Activated CD4-positive, alpha-beta T cell treated with anti-CD3 and anti-CD28 coated beads, Interleukin-2, amount 10 ng/mL, durations not matched to agents 7 days and 5 days (primary cell): ENCODE data around the gene DGKB. TPM values are rescaled to one million over a fixed set of nuclear protein-coding genes. Genes with fewer than 3 reads are reported as not detected.

Source experiments
- CTCF ChIA-PET: fragments of 350-600 bp; sonication (Branson Sonifier 250); formaldehyde crosslinking; loops from one replicate; lab custom pipeline; 2021; ENCODE audit warnings: antibody characterized with exemption; lab: Charles Lee
- POLR2A ChIA-PET: fragments of 350-600 bp; sonication (Branson Sonifier 250); formaldehyde crosslinking; loops from one replicate; lab custom pipeline; 2021; ENCODE audit warnings: antibody characterized with exemption; lab: Charles Lee
- DNase-seq: peaks from one replicate; pipeline ENCODE4 v3.0.0-alpha.2; 2020
- H3K27ac Mint-ChIP-seq: one replicate; pipeline ENCODE4 v1.8.0; 2021; ENCODE audit warnings: mild to moderate bottlenecking, moderate library complexity, mixed read lengths
- H3K27me3 Mint-ChIP-seq: one replicate; pipeline ENCODE4 v1.8.0; 2021; ENCODE audit warnings: mixed read lengths
- H3K36me3 Mint-ChIP-seq: one replicate; pipeline ENCODE4 v1.8.0; 2021; ENCODE audit warnings: low read depth, mixed read lengths
- H3K4me1 Mint-ChIP-seq: one replicate; pipeline ENCODE4 v1.8.0; 2021; ENCODE audit warnings: mixed read lengths
- H3K4me3 Mint-ChIP-seq: one replicate; pipeline ENCODE4 v1.8.0; 2021; ENCODE audit warnings: mild to moderate bottlenecking, moderate library complexity, mixed read lengths
- H3K9me3 Mint-ChIP-seq: one replicate; pipeline ENCODE4 v1.8.0; 2021; ENCODE audit warnings: mixed read lengths
- total RNA-seq, 2 experiments: library from RNA; stranded (reverse); gene quantifications; one replicate each; pipeline ENCODE4 v1.2.3, GENCODE V29; 2021

Gene DGKB
- total RNA-seq, 2 experiments from 2014 or later: not detected

DNA sequence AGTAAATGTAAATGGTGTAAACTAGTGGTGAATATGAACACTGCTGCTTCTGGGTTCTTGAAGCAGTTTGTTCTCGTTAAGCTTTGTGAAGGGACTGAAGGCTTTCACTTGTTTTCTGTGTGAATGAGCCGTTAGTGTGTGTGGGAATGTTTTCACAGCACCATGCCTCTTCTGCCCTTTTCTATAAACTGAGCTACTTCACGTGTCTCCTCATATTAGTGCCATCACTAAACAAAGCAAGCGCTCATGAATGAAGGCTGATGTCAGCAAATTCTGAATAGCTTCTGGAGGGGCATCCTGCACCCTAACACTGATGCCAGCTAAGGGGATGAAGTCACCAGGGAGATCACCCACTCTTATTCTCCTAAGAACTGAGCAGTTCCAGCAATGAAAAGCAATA is 707.5 kb downstream of the DGKB start:
- no peaks in the 10 kb centered on the region for H3K36me3 Mint-ChIP-seq
- CTCF ChIA-PET: no interaction called here
- H3K4me3 Mint-ChIP-seq: no peak overlapping the region
- peaks cover 5% of the 10 kb centered on the region for H3K9me3 Mint-ChIP-seq
- no peaks in the 10 kb centered on the region for H3K4me1 Mint-ChIP-seq
- no peaks in the 10 kb centered on the region for H3K27me3 Mint-ChIP-seq
- DNase-seq: no peak
- no peak overlapping the region for H3K27ac Mint-ChIP-seq
- POLR2A ChIA-PET: no interaction called here

- ChIA-PET CTCF (no interaction called here), POLR2A (no interaction called here)
- no peaks in the 10 kb centered on the region for H3K27me3 Mint-ChIP-seq
- H3K9me3 Mint-ChIP-seq: peaks cover 12% of the 10 kb centered on the region
- no peak overlapping the region for H3K4me3 Mint-ChIP-seq
- no peaks in the 10 kb centered on the region for H3K4me1 Mint-ChIP-seq
- no peak overlapping the region for H3K27ac Mint-ChIP-seq
- H3K36me3 Mint-ChIP-seq: no peaks in the 10 kb centered on the region
- DNase-seq: no peak
These were observed 710.9 kb downstream of the DGKB start for GRCh38 chr7:14191686-14192098.

DNA sequence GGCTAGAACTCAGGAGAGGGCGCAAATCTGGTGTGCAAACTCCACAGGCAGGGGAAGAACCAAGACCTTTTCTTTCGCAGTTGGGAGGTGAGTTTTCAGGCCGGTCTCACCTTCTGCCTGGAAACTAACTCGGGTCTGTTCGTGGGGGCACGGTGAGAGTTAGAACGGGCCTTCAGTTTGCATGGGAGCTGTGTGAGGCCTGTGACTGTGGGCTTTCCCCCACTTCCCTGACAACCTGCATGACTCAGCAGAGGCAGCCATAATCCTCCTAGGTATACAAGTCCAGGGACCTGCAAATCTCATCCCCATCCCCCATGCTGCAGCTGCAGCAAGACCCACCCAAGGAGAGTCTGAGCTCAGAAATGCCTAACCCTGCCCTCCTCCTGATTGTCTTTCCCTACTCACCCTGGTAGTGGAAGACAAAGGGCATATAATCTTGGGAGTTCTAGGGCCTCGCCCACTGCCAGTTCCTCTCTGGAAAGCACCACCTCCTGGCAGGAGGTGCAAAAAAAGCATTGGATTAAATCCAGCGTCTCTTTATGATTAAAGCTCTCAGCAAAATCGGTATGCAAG is 718.2 kb downstream of the DGKB start:
- POLR2A ChIA-PET: no interaction called here
- no peak overlapping the region for H3K27ac Mint-ChIP-seq

DNA sequence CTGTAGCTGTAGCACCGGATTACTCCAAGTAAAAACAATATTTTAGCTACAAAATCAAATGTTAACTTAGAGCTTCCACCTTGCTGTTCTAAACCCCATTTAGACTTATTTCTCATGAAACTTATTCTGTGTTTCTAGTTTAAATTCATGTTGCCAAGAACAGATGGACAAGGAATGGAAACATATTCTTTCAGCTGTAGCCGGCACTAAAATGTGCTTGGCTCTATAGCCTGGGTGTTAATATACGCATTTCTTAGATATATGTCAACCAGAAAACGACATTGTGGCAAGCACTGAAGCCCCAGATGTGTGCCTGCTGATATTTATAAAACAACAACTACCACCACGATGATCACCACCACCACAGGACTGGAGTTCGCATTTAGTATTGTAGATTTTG is 722.8 kb downstream of the DGKB start:
- Mint-ChIP-seq H3K27me3 (no peaks in the 10 kb centered on the region), H3K4me3 (no peak overlapping the region), H3K9me3 (peaks cover 2% of the 10 kb centered on the region), H3K27ac (no peak overlapping the region), H3K36me3 (no peaks in the 10 kb centered on the region), H3K4me1 (no peaks in the 10 kb centered on the region)
- ChIA-PET POLR2A (no interaction called here), CTCF (no interaction called here)
- DNase-seq: no peak

More for the DNA sequence above, 718.2 kb downstream of the DGKB start:
- CTCF ChIA-PET: no interaction called here
- no peak for DNase-seq
- no peaks in the 10 kb centered on the region for H3K36me3 Mint-ChIP-seq
- H3K27me3 Mint-ChIP-seq: no peaks in the 10 kb centered on the region
- no peak overlapping the region for H3K4me3 Mint-ChIP-seq
- no peaks in the 10 kb centered on the region for H3K4me1 Mint-ChIP-seq
- peaks cover 18% of the 10 kb centered on the region for H3K9me3 Mint-ChIP-seq

DNA sequence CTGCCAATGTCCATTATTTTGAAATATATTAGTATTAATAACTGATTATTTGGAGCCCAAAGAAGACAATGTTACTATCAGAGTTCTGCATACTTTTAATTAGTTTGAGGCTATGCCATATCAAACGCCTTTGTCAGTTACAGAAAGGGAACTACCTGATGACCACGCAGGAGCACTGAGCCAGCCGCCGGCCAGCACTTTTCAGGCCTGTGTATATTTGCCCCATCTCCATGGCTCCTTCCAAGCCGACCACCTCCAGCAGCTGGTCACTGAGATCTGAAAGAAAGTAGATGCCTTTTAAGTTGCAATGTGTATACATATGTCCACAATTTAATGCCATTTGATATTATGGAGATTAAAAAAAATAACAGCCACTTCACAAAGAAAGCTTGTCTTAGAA is 724.7 kb downstream of the DGKB start:
- ChIA-PET POLR2A (no interaction called here), CTCF (no interaction called here)
- no peaks in the 10 kb centered on the region for H3K36me3 Mint-ChIP-seq

GRCh38 chr7:14170872-14171271 is 731.7 kb downstream of the DGKB start:
- H3K27me3 Mint-ChIP-seq: no peaks in the 10 kb centered on the region
- ChIA-PET POLR2A (no interaction called here), CTCF (no interaction called here)
- H3K4me1 Mint-ChIP-seq: no peaks in the 10 kb centered on the region
- DNase-seq: no peak
- no peak overlapping the region for H3K4me3 Mint-ChIP-seq
- peaks cover 23% of the 10 kb centered on the region for H3K9me3 Mint-ChIP-seq
- H3K36me3 Mint-ChIP-seq: no peaks in the 10 kb centered on the region
- no peak overlapping the region for H3K27ac Mint-ChIP-seq

More for the DNA sequence above, 724.7 kb downstream of the DGKB start:
- no peak for DNase-seq
- Mint-ChIP-seq H3K4me3 (no peak overlapping the region), H3K9me3 (peaks cover 4% of the 10 kb centered on the region), H3K4me1 (no peaks in the 10 kb centered on the region), H3K27me3 (no peaks in the 10 kb centered on the region), H3K27ac (no peak overlapping the region)

- Mint-ChIP-seq H3K9me3 (peaks cover 17% of the 10 kb centered on the region), H3K4me1 (no peaks in the 10 kb centered on the region), H3K36me3 (no peaks in the 10 kb centered on the region), H3K27me3 (no peaks in the 10 kb centered on the region), H3K27ac (no peak overlapping the region), H3K4me3 (no peak overlapping the region)
- POLR2A ChIA-PET: no interaction called here
- DNase-seq: no peak
- CTCF ChIA-PET: no interaction called here
These were observed 744.4 kb downstream of the DGKB start for GRCh38 chr7:14158111-14158510.

DNA sequence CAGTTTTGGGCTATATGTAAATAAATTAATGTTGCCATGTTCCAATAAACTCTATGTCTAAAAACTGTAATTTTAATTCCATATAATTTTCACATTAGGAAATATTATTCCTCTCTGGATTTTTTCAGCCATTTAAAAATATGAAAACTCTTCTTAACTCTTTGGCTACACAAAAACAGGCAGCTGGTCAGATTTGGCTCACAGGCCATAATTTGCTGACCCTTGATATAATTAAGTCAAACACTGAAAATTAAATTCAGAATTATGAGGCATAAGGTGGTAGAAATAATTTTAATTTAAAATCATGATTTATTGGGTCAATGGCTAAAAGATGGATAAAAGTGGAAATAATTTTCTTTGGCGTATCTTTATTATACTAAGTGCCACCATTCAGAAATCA is 746.1 kb downstream of the DGKB start:
- H3K4me3 Mint-ChIP-seq: no peak overlapping the region
- CTCF ChIA-PET: no interaction called here
- H3K27me3 Mint-ChIP-seq: no peaks in the 10 kb centered on the region

DNA sequence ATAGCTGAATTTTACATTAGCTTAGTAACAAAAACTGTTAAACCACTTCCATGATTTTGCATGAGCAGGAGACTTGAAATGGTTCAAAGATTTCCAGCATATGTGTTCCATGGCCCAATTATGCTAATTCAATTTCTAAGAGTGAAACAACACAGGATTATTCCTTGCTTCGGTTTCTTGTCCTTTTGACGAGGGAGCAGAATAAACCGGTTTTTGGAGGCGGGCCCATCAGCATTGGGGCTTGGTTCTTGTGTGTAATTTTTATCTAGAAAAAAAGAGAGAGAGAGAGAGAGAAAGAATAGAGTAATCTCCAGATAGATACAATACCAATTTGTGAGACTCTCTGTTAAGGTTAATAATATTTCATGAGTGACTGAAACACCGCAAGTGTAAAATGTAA is 753.6 kb downstream of the DGKB start:
- DNase-seq: no peak
- Mint-ChIP-seq H3K4me1 (no peaks in the 10 kb centered on the region), H3K27ac (no peak overlapping the region), H3K9me3 (peaks cover 4% of the 10 kb centered on the region), H3K36me3 (no peaks in the 10 kb centered on the region), H3K4me3 (no peak overlapping the region), H3K27me3 (no peaks in the 10 kb centered on the region)
- ChIA-PET CTCF (no interaction called here), POLR2A (no interaction called here)

More for the DNA sequence above, 746.1 kb downstream of the DGKB start:
- peaks cover 19% of the 10 kb centered on the region for H3K9me3 Mint-ChIP-seq
- DNase-seq: no peak
- no peaks in the 10 kb centered on the region for H3K4me1 Mint-ChIP-seq
- POLR2A ChIA-PET: no interaction called here
- H3K36me3 Mint-ChIP-seq: no peaks in the 10 kb centered on the region
- H3K27ac Mint-ChIP-seq: no peak overlapping the region

DNA sequence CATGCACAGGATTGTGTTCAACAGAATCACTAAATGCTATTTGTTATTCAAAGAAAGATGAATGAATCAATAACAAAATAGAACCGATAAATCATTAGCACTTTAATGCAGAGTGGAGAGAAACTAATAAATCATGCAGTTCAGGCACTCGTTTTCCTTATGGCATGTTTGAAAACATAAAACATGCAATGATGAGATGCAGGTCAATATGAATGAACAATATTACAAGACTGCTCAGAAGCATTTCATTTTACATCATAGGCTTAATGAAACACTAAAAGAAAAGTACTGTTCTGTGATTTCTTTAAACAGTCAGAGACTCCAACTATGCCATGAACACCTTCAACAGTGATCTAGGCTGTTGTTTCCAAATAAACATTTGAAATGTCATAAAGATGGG is 755.0 kb downstream of the DGKB start:
- Mint-ChIP-seq H3K9me3 (peaks cover 4% of the 10 kb centered on the region), H3K4me3 (no peak overlapping the region), H3K27ac (no peak overlapping the region), H3K36me3 (no peaks in the 10 kb centered on the region), H3K27me3 (no peaks in the 10 kb centered on the region), H3K4me1 (no peaks in the 10 kb centered on the region)
- ChIA-PET POLR2A (no interaction called here), CTCF (no interaction called here)
- no peak for DNase-seq

DNA sequence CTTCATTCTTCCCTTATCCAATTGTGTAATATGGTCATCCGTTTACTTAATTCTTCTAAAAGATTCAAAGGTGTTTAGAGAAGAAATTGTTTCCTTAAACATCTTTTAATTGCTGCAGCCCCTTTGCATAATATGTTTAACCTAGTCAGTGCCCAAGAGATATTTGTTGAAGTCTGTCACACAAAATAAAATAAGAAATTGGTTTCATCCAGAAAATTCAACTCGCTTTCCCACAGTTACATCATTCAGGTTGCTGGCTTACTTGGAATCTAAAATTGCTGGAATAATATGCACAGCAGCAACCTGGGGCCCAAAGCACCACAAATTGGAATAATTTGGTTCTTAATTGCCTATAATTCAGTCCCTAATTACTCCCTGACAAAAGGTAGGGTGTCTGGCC is 758.0 kb downstream of the DGKB start:
- Mint-ChIP-seq H3K36me3 (no peaks in the 10 kb centered on the region), H3K4me1 (no peaks in the 10 kb centered on the region), H3K4me3 (no peak overlapping the region), H3K27me3 (no peaks in the 10 kb centered on the region), H3K27ac (no peak overlapping the region), H3K9me3 (peaks cover 2% of the 10 kb centered on the region)
- CTCF ChIA-PET: no interaction called here
- POLR2A ChIA-PET: no interaction called here
- DNase-seq: no peak

DNA sequence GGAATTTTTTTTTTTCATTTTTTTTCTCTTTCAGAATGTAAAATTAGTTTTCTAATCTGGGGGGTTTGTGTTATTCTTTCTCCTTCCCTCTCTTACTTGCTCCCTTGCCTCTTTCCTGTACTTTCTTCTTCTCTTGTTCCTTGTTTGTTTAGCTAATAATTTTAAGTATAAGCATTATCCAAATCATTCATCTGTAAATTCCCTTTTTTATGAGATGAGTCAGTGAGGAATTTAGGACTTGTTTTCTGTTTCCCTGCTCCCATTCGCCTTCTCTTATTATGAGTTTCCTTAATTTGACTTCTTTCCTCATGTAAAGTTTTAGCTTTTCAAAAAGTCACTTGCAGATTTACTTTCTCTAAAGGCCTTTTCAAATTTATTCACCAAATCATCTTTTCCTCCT is 758.4 kb downstream of the DGKB start:
- H3K36me3 Mint-ChIP-seq: no peaks in the 10 kb centered on the region
- no peak overlapping the region for H3K27ac Mint-ChIP-seq
- ChIA-PET CTCF (no interaction called here), POLR2A (no interaction called here)
- peaks cover 2% of the 10 kb centered on the region for H3K9me3 Mint-ChIP-seq
- no peaks in the 10 kb centered on the region for H3K4me1 Mint-ChIP-seq
- H3K27me3 Mint-ChIP-seq: no peaks in the 10 kb centered on the region
- no peak for DNase-seq
- H3K4me3 Mint-ChIP-seq: no peak overlapping the region

DNA sequence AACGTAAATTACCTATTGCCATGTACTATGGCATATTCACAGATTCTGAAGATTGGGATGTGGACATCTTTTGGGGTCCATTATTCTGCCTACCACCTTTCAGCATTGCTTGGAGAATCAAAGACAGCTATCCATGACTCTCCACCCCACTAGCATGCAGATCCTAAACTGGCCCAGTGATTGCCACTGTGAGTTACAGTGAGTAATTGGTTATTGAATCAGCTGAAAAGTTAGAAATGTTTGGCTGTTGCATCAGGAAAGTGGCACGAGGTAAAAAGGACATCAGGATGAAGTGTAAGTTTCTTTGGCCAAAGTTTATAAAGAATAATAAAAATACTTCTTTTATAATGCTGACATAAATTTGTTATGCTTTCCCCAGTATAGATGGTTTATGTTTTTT is 764.9 kb downstream of the DGKB start:
- no peak for DNase-seq
- no peaks in the 10 kb centered on the region for H3K27me3 Mint-ChIP-seq
- no peak overlapping the region for H3K27ac Mint-ChIP-seq
- CTCF ChIA-PET: interaction anchor here (0.9 kb wide), 1 partner anchor 501 kb away, joined by 3 read pairs; no protein-coding TSS in a partner anchor
- POLR2A ChIA-PET: no interaction called here
- peaks cover 4% of the 10 kb centered on the region for H3K9me3 Mint-ChIP-seq
- H3K4me1 Mint-ChIP-seq: no peaks in the 10 kb centered on the region
- no peak overlapping the region for H3K4me3 Mint-ChIP-seq
- no peaks in the 10 kb centered on the region for H3K36me3 Mint-ChIP-seq

DNA sequence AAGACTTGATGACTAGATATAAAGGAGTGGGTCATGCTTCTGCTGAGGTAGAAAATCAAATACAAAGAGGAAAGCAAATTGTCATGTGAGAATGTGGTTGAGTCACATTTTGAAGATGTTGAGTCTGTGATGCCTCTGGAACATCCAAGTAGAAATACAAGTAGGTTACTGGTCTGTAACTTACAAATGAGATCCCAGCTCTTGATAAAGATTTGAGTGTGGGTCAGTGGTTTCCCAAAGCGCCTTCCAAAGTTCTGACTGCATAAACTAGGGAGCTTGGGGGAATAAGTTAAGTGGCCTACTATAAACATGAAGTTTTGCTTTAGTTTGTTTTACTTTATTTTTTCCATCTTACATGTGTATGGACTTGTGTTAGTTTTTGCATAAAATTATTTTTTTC is 768.8 kb downstream of the DGKB start:
- no peak overlapping the region for H3K27ac Mint-ChIP-seq

More for the DNA sequence above, 768.8 kb downstream of the DGKB start:
- no peak for DNase-seq
- H3K27me3 Mint-ChIP-seq: no peaks in the 10 kb centered on the region
- CTCF ChIA-PET: no interaction called here
- H3K36me3 Mint-ChIP-seq: no peaks in the 10 kb centered on the region
- POLR2A ChIA-PET: no interaction called here
- H3K4me3 Mint-ChIP-seq: no peak overlapping the region
- peaks cover 4% of the 10 kb centered on the region for H3K9me3 Mint-ChIP-seq
- no peaks in the 10 kb centered on the region for H3K4me1 Mint-ChIP-seq
